IgD-negative memory B cell (primary cell): ENCODE results near the gene PDE1A. TPM values are rescaled to one million over a fixed set of nuclear protein-coding genes. Genes with fewer than 3 reads are reported as not detected.

Source experiments
- H3K27ac Mint-ChIP-seq, 3 donors: one replicate each; pipeline ENCODE4 v1.8.0; 2020 to 2022; ENCODE audit warnings: mild to moderate bottlenecking in 3 of 3, mixed read lengths in 3 of 3, moderate library complexity in 1 of 3
- H3K27me3 Mint-ChIP-seq: one replicate; pipeline ENCODE4 v1.8.0; 2021; ENCODE audit warnings: mixed read lengths
- H3K36me3 Mint-ChIP-seq: one replicate; pipeline ENCODE4 v1.8.0; 2020; ENCODE audit warnings: mild to moderate bottlenecking, mixed read lengths
- H3K4me1 Mint-ChIP-seq, 3 donors: one replicate each; pipeline ENCODE4 v1.8.0; 2020 to 2022; ENCODE audit warnings: mixed read lengths in 3 of 3, mild to moderate bottlenecking in 1 of 3
- H3K4me3 Mint-ChIP-seq, 4 donors: one replicate each; pipeline ENCODE4 v1.8.0; 2020 to 2022; ENCODE audit warnings: mild to moderate bottlenecking in 4 of 4, mixed read lengths in 4 of 4, moderate library complexity in 3 of 4
- H3K9me3 Mint-ChIP-seq, 3 donors: one replicate each; pipeline ENCODE4 v1.8.0; 2020 to 2021; ENCODE audit warnings: mixed read lengths in 3 of 3, mild to moderate bottlenecking in 1 of 3
- polyA plus RNA-seq: library from polyadenylated mRNA; unstranded; fragments of 300-500 nt; fragmentation: Illumina TruSeq; gene quantifications from one replicate; pipeline ENCODE4 v1.2.3, GENCODE V29; 2021

Gene PDE1A
- polyA plus RNA-seq, 1 donor from 2014 or later: not detected

GRCh38 chr2:182144776-182145165, 282.1 kb downstream of the PDE1A start:
- Mint-ChIP-seq H3K27me3 (no peaks in the 10 kb centered on the region), H3K36me3 (no peaks in the 10 kb centered on the region), H3K4me3 (no peak overlapping the region), H3K27ac (no peak overlapping the region), H3K9me3 (peaks cover 0 to 5% (median 0%) of the 10 kb centered on the region in 3 donors), H3K4me1 (no peaks in the 10 kb centered on the region)

- peaks cover 0 to 5% (median 0%) of the 10 kb centered on the region in 3 donors for H3K9me3 Mint-ChIP-seq
These were observed 282.6 kb downstream of the PDE1A start for GRCh38 chr2:182144041-182144775.

GRCh38 chr2:182142062-182142461, 284.8 kb downstream of the PDE1A start:
- no peak overlapping the region for H3K4me3 Mint-ChIP-seq
- no peak overlapping the region for H3K27ac Mint-ChIP-seq
- H3K4me1 Mint-ChIP-seq: no peaks in the 10 kb centered on the region
- no peaks in the 10 kb centered on the region for H3K27me3 Mint-ChIP-seq
- H3K36me3 Mint-ChIP-seq: no peaks in the 10 kb centered on the region
- H3K9me3 Mint-ChIP-seq: peaks cover 0 to 5% (median 0%) of the 10 kb centered on the region in 3 donors

More at GRCh38 chr2:182144041-182144775, 282.6 kb downstream of the PDE1A start:
- Mint-ChIP-seq H3K4me3 (no peak overlapping the region), H3K4me1 (no peaks in the 10 kb centered on the region), H3K27ac (no peak overlapping the region), H3K27me3 (no peaks in the 10 kb centered on the region), H3K36me3 (no peaks in the 10 kb centered on the region)

GRCh38 chr2:182134201-182134600, 292.6 kb downstream of the PDE1A start:
- Mint-ChIP-seq H3K27me3 (peaks cover 2% of the 10 kb centered on the region), H3K9me3 (no peaks in the 10 kb centered on the region), H3K4me3 (no peak overlapping the region), H3K27ac (no peak overlapping the region), H3K4me1 (no peaks in the 10 kb centered on the region), H3K36me3 (no peaks in the 10 kb centered on the region)

GRCh38 chr2:182133195-182133891, 293.5 kb downstream of the PDE1A start:
- Mint-ChIP-seq H3K36me3 (no peaks in the 10 kb centered on the region), H3K27me3 (peaks cover 4% of the 10 kb centered on the region), H3K27ac (no peak overlapping the region), H3K4me3 (no peak overlapping the region), H3K9me3 (no peaks in the 10 kb centered on the region), H3K4me1 (no peaks in the 10 kb centered on the region)

- no peaks in the 10 kb centered on the region for H3K9me3 Mint-ChIP-seq
- peaks cover 4% of the 10 kb centered on the region for H3K27me3 Mint-ChIP-seq
- no peak overlapping the region for H3K27ac Mint-ChIP-seq
- no peak overlapping the region for H3K4me3 Mint-ChIP-seq
- H3K4me1 Mint-ChIP-seq: no peaks in the 10 kb centered on the region
- no peaks in the 10 kb centered on the region for H3K36me3 Mint-ChIP-seq
These were observed 294.2 kb downstream of the PDE1A start for GRCh38 chr2:182132605-182133004.

GRCh38 chr2:182128821-182129707, 297.8 kb downstream of the PDE1A start:
- no peak overlapping the region for H3K27ac Mint-ChIP-seq
- H3K9me3 Mint-ChIP-seq: no peaks in the 10 kb centered on the region
- H3K4me3 Mint-ChIP-seq: no peak overlapping the region
- H3K36me3 Mint-ChIP-seq: no peaks in the 10 kb centered on the region
- H3K4me1 Mint-ChIP-seq: no peaks in the 10 kb centered on the region
- peaks cover 2% of the 10 kb centered on the region for H3K27me3 Mint-ChIP-seq

GRCh38 chr2:182117196-182117595, 309.6 kb downstream of the PDE1A start:
- H3K36me3 Mint-ChIP-seq: no peaks in the 10 kb centered on the region
- H3K27me3 Mint-ChIP-seq: no peaks in the 10 kb centered on the region
- H3K9me3 Mint-ChIP-seq: no peaks in the 10 kb centered on the region
- H3K4me3 Mint-ChIP-seq: no peak overlapping the region
- H3K4me1 Mint-ChIP-seq: no peaks in the 10 kb centered on the region
- no peak overlapping the region for H3K27ac Mint-ChIP-seq

GRCh38 chr2:182116774-182117173, 310.1 kb downstream of the PDE1A start:
- no peak overlapping the region for H3K4me3 Mint-ChIP-seq
- H3K27me3 Mint-ChIP-seq: no peaks in the 10 kb centered on the region
- H3K9me3 Mint-ChIP-seq: no peaks in the 10 kb centered on the region
- H3K27ac Mint-ChIP-seq: no peak overlapping the region
- H3K36me3 Mint-ChIP-seq: no peaks in the 10 kb centered on the region
- H3K4me1 Mint-ChIP-seq: no peaks in the 10 kb centered on the region

GRCh38 chr2:182115258-182115657, 311.6 kb downstream of the PDE1A start:
- no peaks in the 10 kb centered on the region for H3K36me3 Mint-ChIP-seq
- H3K9me3 Mint-ChIP-seq: no peaks in the 10 kb centered on the region
- H3K4me1 Mint-ChIP-seq: no peaks in the 10 kb centered on the region
- no peaks in the 10 kb centered on the region for H3K27me3 Mint-ChIP-seq
- H3K27ac Mint-ChIP-seq: no peak overlapping the region
- H3K4me3 Mint-ChIP-seq: no peak overlapping the region

- Mint-ChIP-seq H3K36me3 (no peaks in the 10 kb centered on the region), H3K4me3 (no peak overlapping the region), H3K27me3 (no peaks in the 10 kb centered on the region), H3K9me3 (no peaks in the 10 kb centered on the region), H3K4me1 (no peaks in the 10 kb centered on the region), H3K27ac (no peak overlapping the region)
These were observed 313.5 kb downstream of the PDE1A start for GRCh38 chr2:182113334-182113733.

- H3K27me3 Mint-ChIP-seq: no peaks in the 10 kb centered on the region
- H3K4me1 Mint-ChIP-seq: no peaks in the 10 kb centered on the region
- H3K27ac Mint-ChIP-seq: no peak overlapping the region
- H3K36me3 Mint-ChIP-seq: no peaks in the 10 kb centered on the region
- H3K9me3 Mint-ChIP-seq: no peaks in the 10 kb centered on the region
- H3K4me3 Mint-ChIP-seq: no peak overlapping the region
These were observed 316.5 kb downstream of the PDE1A start for GRCh38 chr2:182110347-182110746.

GRCh38 chr2:182103526-182103925, 323.3 kb downstream of the PDE1A start:
- no peak overlapping the region for H3K4me3 Mint-ChIP-seq

GRCh38 chr2:182101263-182101662, 325.6 kb downstream of the PDE1A start:
- Mint-ChIP-seq H3K4me1 (peaks cover 0 to 2% (median 1%) of the 10 kb centered on the region in 3 donors), H3K27me3 (no peaks in the 10 kb centered on the region), H3K9me3 (no peaks in the 10 kb centered on the region), H3K4me3 (no peak overlapping the region), H3K36me3 (peaks cover 2% of the 10 kb centered on the region), H3K27ac (no peak overlapping the region)

More at GRCh38 chr2:182103526-182103925, 323.3 kb downstream of the PDE1A start:
- Mint-ChIP-seq H3K27me3 (no peaks in the 10 kb centered on the region), H3K4me1 (no peaks in the 10 kb centered on the region), H3K9me3 (no peaks in the 10 kb centered on the region), H3K27ac (no peak overlapping the region), H3K36me3 (peaks cover 2% of the 10 kb centered on the region)

GRCh38 chr2:182098648-182099047, 328.2 kb downstream of the PDE1A start:
- H3K27me3 Mint-ChIP-seq: no peaks in the 10 kb centered on the region
- H3K9me3 Mint-ChIP-seq: no peaks in the 10 kb centered on the region
- no peak overlapping the region for H3K4me3 Mint-ChIP-seq
- H3K4me1 Mint-ChIP-seq: peaks cover 0 to 2% (median 1%) of the 10 kb centered on the region in 3 donors
- peaks cover 2% of the 10 kb centered on the region for H3K36me3 Mint-ChIP-seq
- H3K27ac Mint-ChIP-seq: no peak overlapping the region
